ENCODE results near the gene NES. TPM values are rescaled to one million over a fixed set of nuclear protein-coding genes. Genes with fewer than 3 reads are reported as not detected.

The NES gene
- total RNA-seq, 4 donors from 2014 or later, result 17.4 to 76.4 (median 27.7) TPM

DNA sequence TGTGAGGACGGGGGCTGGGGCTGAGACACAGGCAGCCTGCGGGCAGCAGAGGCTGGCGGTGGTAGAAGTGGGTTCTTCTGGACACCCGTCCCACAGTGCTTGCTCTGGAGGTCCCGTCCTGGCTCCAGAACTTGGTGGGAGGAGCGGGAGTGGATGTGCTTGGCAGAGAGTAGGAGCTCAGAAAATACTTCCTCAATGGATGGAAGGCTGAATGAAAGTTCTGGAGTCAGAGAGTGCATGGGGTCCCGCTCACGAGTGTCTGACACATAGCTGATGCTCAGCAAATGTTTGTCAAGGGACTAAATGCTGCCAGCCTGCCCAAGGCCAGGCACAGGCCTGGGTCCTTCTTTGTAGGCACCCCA is 13.4 kb upstream of the NES start:
- ATAC-seq (ENCODE audit: low FRiP score), result no peak
- DNase-seq (ENCODE audit: low spot score), result no peak
- TF ChIP-seq, protein P1, sequence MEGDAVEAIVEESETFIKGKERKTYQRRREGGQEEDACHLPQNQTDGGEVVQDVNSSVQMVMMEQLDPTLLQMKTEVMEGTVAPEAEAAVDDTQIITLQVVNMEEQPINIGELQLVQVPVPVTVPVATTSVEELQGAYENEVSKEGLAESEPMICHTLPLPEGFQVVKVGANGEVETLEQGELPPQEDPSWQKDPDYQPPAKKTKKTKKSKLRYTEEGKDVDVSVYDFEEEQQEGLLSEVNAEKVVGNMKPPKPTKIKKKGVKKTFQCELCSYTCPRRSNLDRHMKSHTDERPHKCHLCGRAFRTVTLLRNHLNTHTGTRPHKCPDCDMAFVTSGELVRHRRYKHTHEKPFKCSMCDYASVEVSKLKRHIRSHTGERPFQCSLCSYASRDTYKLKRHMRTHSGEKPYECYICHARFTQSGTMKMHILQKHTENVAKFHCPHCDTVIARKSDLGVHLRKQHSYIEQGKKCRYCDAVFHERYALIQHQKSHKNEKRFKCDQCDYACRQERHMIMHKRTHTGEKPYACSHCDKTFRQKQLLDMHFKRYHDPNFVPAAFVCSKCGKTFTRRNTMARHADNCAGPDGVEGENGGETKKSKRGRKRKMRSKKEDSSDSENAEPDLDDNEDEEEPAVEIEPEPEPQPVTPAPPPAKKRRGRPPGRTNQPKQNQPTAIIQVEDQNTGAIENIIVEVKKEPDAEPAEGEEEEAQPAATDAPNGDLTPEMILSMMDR (IDR thresholded peaks at IDR 0.05), result no peak

DNA sequence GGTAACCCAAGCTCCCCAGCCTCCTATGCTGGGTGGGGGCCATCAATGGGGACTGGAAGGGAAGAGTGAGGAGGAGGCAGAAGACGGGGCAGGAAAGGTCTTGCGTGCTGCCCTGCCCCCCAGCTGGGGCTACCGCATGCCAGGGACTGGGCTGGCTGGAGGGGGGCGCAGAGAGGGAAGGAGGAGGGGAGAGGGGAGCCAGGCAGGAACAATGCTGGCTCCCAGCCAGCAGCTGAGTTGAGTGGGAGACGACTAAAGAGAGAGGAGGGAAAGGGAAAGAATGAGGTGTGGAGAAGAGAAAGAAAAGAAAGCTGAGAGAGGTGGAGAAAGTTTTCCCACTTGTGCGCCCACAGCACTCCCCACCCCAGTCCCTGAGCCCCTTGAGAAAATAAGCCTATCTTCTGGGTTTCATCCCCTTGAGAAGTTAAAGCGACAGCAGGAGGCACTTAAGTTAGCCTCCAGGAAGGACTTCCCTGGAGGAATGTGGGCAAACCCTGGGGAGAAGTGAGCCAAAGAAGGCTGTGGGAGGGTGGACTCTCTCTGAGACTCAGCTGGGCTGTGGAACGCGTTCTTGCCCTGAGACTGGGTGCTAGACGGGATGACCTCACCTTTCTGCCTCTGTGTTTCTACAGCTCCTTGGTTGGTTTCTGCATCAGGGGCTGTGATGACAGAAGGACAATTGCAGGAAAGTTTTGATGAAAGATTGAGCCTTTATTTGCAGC is 12.9 kb upstream of the NES start:
- DNase-seq (ENCODE audit: low spot score) (no peak), ATAC-seq (ENCODE audit: low FRiP score) (no peak)
- TF ChIP-seq, protein P1 (IDR thresholded peaks at IDR 0.05), result no peak

DNA sequence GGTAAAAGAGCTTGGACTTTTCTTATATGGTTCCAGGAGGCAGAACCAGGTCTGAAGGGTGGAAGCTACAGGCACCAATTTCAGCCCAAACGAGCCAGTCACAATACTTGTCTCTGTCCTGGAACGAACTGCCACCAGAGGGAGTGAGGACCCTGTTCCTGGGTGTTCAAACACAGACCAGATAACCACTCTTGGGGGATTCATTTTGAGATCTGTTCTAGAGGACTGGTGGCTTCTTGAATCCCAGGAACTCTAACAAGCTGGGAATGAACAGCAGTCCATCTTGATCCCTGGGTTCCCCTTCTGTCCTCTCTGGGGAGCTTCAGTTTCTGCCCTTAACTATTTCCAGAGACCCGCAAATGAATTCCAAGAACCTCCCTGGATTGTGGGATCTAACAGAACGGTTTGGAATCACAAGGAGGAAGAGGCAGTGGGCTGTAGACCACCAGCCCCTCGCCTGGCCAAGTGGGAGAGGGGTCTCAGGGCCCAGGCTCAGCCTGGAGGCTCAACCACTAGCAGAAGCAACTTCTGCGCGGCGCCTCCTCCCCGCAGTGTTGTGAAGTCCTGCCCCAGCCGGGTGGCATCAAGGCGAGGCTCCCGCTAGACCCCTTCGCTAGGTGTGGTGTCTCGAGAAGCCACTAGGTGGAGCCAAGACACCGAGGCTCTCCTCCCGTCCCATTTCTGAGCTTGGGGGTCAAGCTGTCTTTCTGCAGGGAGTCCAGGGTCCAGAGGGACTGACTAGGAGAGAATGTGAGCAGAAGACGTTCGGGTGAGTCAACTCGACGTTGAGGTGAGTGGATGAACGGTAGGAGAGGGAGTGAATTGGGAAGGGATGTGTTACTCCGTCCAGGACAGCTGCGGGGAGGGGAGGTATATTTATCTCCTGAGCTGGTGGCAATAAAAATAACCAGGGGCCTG is 12.1 kb upstream of the NES start:
- ATAC-seq (ENCODE audit: low FRiP score) (peak; percentile 82), DNase-seq (ENCODE audit: low spot score) (peak; percentile 56)
- TF ChIP-seq, protein P1 (IDR thresholded peaks at IDR 0.05), result peak in 2 of 3 donors; percentile 54 to 73

DNA sequence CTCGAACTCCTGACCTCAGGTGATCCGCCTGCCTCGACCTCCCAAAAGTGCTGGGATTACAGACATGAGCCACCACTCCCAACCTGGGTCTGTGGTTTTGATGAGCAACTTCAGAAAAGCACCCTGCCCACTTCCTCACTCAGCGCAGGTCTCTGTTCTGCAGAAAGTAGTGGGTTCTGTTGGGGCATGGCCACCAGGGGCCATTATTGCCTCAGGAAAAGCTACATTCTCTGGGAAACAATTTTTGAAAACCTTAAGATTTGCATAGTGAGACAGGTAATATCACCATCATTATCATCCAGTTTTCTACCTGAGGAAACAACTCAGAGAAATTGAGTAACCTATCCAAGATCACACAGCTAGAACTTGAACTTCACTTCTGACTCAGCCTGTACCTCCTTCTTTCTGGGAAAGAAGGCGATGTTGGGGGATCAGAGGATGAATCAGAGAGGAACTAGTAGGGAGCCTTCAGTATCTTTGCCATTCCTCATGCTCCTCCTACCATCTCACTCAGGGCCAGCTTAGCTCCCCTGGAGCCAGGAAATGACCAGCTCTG is 7.1 kb upstream of the NES start:
- ATAC-seq (ENCODE audit: low FRiP score) (no peak), DNase-seq (ENCODE audit: low spot score) (no peak)
- TF ChIP-seq, protein P1 (IDR thresholded peaks at IDR 0.05), result no peak

DNA sequence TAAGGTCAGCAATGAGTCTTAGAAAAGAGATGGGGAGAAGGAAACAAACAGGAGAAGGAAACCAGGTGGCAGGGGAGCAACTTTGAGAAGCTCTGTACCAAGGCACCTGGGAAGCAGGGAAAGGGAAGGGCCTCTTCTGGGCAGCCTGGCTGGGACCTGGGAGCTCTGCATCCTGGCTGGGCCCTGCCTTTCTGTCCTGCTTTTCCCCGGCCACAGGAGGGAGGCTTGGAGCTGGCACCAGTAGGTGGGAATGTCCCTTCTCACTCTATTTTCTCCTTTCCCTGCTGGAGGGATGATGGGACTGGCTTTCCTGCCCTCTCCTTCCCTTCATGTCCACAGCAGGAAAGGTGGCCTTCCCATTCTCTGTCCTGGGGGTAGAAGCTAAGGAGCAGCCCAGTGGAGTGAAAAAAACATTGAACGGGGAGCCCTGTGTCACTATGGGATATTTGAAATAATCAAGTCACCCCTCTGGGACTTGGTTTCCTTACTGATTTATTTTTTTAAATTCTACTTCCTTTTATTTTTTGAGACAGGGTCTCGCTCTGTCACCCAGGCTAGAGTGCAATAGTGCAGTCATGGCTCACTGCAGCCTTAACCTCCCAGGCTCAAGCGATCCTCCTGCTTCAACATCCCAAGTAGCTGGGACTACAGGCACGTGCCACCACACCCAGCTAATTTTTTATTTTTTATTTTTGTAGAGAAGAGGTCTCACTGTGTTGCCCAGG is 5.1 kb upstream of the NES start:
- DNase-seq (ENCODE audit: low spot score) (no peak), ATAC-seq (ENCODE audit: low FRiP score) (no peak)
- TF ChIP-seq, protein P1 (IDR thresholded peaks at IDR 0.05), result no peak

DNA sequence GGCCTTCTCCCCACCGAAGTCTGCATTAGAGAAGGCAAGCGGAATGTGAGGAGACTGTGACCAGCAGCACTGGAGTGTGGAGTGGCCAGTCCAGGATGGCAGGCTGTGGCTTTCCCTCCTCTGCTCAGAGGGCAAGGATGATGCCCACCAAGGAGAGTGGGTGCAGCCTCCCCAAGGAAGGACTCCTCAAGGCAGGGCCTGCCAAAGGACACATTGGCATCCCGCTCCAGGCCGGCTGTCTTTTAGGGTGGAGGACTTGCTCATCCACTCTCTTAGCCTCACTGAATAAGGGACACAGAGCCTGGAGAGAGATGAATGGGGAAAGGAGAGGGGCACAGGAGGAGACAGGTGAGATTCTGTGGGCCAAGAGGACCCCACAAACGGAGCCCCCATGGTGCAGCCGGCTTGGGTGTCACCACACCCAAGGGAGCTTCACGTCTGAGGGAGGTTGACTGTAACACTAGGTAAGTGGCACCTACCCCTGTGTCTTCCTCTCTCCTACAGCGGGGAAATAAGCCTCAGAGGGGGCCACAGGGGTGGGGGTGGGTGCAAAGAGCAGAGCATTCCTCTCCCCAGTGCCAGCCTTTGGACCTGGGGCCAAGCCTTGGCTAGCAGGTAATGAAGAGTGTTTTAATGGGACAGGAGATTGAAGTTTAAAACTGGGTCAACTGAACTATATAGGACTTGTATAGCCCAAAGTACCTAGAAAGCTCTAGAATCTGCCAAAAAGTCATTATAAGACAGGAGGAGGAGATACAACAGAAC is 4.2 kb upstream of the NES start:
- no peak for DNase-seq (ENCODE audit: low spot score)
- ATAC-seq (ENCODE audit: low FRiP score), result no peak
- TF ChIP-seq, protein P1 (IDR thresholded peaks at IDR 0.05), result no peak
